ENCODE results near the gene PYHIN1. TPM values are rescaled to one million over a fixed set of nuclear protein-coding genes. Genes with fewer than 3 reads are reported as not detected.

Gene PYHIN1
- total and polyA plus RNA-seq, 2 experiments from 2014 or later, result not detected

- Mint-ChIP-seq H3K27ac (peak overlapping the region; percentile 95), H3K36me3 (ENCODE audit: low read depth) (no peaks in the 10 kb centered on the region), H3K4me3 (peak overlapping the region; percentile 74), H3K9me3 (peaks cover 4% of the 10 kb centered on the region; the same call in 1 of the 3 replicates), H3K27me3 (ENCODE audit: insufficient read depth, low read depth, poor library complexity) (peaks cover 14% of the 10 kb centered on the region), H3K4me1 (peaks cover 16% of the 10 kb centered on the region)
- H3K79me2 ChIP-seq (replicated peaks; ENCODE audit: insufficient read depth), result no peaks in the 10 kb centered on the region
- no peaks in the 10 kb centered on the region for H3F3A ChIP-seq (replicated peaks; ENCODE audit: low read depth)
- no peak overlapping the region for H2AFZ ChIP-seq
- TF ChIP-seq ZNF114 (CRISPR knock-in tag; IDR thresholded peaks at IDR 0.05) (peak; percentile 79; the same call in 1 of the 2 replicates), POLR2AphosphoS5 (IDR thresholded peaks at IDR 0.05; ENCODE audit: low read depth) (0 out of 2 replicates have a peak, but pooled peaks have one; percentile 22), NANOG (IDR thresholded peaks at IDR 0.05; ENCODE audit: borderline replicate concordance) (peak; percentile 36; the same call in 1 of the 2 replicates), ZNF462 (CRISPR knock-in tag; IDR thresholded peaks at IDR 0.05) (no peak), CREB1 (CRISPR knock-in tag; IDR thresholded peaks at IDR 0.05; ENCODE audit: low read depth) (peak; percentile 54; the same call in 1 of the 2 replicates)
- H3K4me1 ChIP-seq (ENCODE audit: insufficient read depth), result peaks cover 17% of the 10 kb centered on the region; the same call in 1 of the 2 replicates
- H3K4me2 ChIP-seq, result peak overlapping the region; percentile 75
- peak overlapping the region; percentile 50 for H3K4me3 ChIP-seq
- peak overlapping the region; percentile 58; the same call in 1 of the 2 replicates for H3K27ac ChIP-seq (ENCODE audit: low read depth)
- H3K36me3 ChIP-seq (ENCODE audit: insufficient read depth), result no peaks in the 10 kb centered on the region
- H3K27me3 ChIP-seq (ENCODE audit: insufficient read depth), result peaks cover 14% of the 10 kb centered on the region
- no peaks in the 10 kb centered on the region for H3K9me2 ChIP-seq (ENCODE audit: insufficient read depth)
- H4K20me1 ChIP-seq (replicated peaks; ENCODE audit: insufficient read depth), result no peaks in the 10 kb centered on the region
- DNase-seq (ENCODE audit: low spot score) (peak; percentile 97), ATAC-seq (peak; percentile 95)
Measured at GRCh38 chr1:158999316-159000069, 68.1 kb downstream of the PYHIN1 start.
